Lung (tissue), 12 donors: ENCODE data around the gene P4HB. TPM values are rescaled to one million over a fixed set of nuclear protein-coding genes. Genes with fewer than 3 reads are reported as not detected.

ENCODE experiments used
- ATAC-seq: fragments of 200-7000 bp; cut with Tn5 transposase; one replicate; pipeline ENCODE4 v1.9.1; 2020; ENCODE audit warnings: moderate number of reproducible peaks; ENCODE audit not compliant: insufficient read depth, low FRiP score
- DNase-seq, 3 donors: peaks; one replicate each; pipeline ENCODE4 v3.0.0-alpha.2; 2013 to 2017
- H3K27ac ChIP-seq, 2 donors: one replicate each; pipeline ENCODE4 v1.5.1; 2013; ENCODE audit warnings: mild to moderate bottlenecking in 2 of 2, moderate library complexity in 2 of 2, control low read depth in 1 of 2, inconsistent platforms in 1 of 2, low read depth in 1 of 2, low read length in 1 of 2
- H3K27me3 ChIP-seq, 3 donors: one replicate each; pipeline ENCODE4 v1.5.1; 2013; ENCODE audit warnings: low read length in 2 of 3; ENCODE audit not compliant: control insufficient read depth in 3 of 3, insufficient read depth in 3 of 3
- H3K36me3 ChIP-seq, 4 donors: one replicate each; pipeline ENCODE4 v1.5.1; 2013; ENCODE audit warnings: low read length in 4 of 4, mild to moderate bottlenecking in 1 of 4, moderate library complexity in 1 of 4; ENCODE audit not compliant: control insufficient read depth in 4 of 4, insufficient read depth in 4 of 4
- H3K4me1 ChIP-seq, 5 donors: one replicate each; pipeline ENCODE4 v1.5.1; 2013; ENCODE audit warnings: low read length in 5 of 5, mild to moderate bottlenecking in 2 of 5, moderate library complexity in 1 of 5; ENCODE audit not compliant: control insufficient read depth in 5 of 5, insufficient read depth in 5 of 5
- H3K4me3 ChIP-seq: one replicate; pipeline ENCODE4 v1.5.1; 2013; ENCODE audit warnings: mild to moderate bottlenecking, control low read depth, moderate library complexity
- H3K9ac ChIP-seq, 2 donors: one replicate each; pipeline ENCODE4 v1.5.1; 2013; ENCODE audit warnings: low read length in 2 of 2, control low read depth in 1 of 2; ENCODE audit not compliant: insufficient read depth in 1 of 2
- H3K9me3 ChIP-seq, 4 donors: one replicate each; pipeline ENCODE4 v1.5.1; 2013; ENCODE audit warnings: low read length in 3 of 4, mild to moderate bottlenecking in 1 of 4, moderate library complexity in 1 of 4; ENCODE audit not compliant: control insufficient read depth in 4 of 4, insufficient read depth in 3 of 4
- WGBS, 2 donors: extraction: QIAGEN DNeasy Blood & Tissue Kit; methylation state at CpG; one replicate each; pipeline ENCODE4 v1.1.7; 2013; 5-methylcytosine and 5-hydroxymethylcytosine counted together
- polyA plus RNA-seq, 2 donors: library from polyadenylated mRNA; stranded (reverse); fragments of 200-250 nt; gene quantifications; one replicate each; pipeline ENCODE4 v1.2.1, GENCODE V29; 2013
- total RNA-seq, 2 donors: library from RNA; depleted of rRNA in 1 of 2; stranded (reverse); fragments of >200 nt in 1 of 2; gene quantifications; one replicate each; pipeline ENCODE4 v1.2.1, GENCODE V29; 2014 to 2021
- TF ChIP-seq, protein P1 (sequence below): IDR thresholded peaks from 2 replicates; pipeline ENCODE4 v1.5.1; 2012; ENCODE audit warnings: mild to moderate bottlenecking; ENCODE audit errors: control extremely low read depth, extremely low read depth
- donor health status: control.
- donor health status: control.
- donor health status: Bipolar disorder and iron deficiency.
- donor health status: healthy.
- donor health status: DM: yes; HTN: yes; CAD: no.

P4HB gene
- total and polyA plus RNA-seq, 4 donors: 356 to 990 (median 779) TPM

DNA sequence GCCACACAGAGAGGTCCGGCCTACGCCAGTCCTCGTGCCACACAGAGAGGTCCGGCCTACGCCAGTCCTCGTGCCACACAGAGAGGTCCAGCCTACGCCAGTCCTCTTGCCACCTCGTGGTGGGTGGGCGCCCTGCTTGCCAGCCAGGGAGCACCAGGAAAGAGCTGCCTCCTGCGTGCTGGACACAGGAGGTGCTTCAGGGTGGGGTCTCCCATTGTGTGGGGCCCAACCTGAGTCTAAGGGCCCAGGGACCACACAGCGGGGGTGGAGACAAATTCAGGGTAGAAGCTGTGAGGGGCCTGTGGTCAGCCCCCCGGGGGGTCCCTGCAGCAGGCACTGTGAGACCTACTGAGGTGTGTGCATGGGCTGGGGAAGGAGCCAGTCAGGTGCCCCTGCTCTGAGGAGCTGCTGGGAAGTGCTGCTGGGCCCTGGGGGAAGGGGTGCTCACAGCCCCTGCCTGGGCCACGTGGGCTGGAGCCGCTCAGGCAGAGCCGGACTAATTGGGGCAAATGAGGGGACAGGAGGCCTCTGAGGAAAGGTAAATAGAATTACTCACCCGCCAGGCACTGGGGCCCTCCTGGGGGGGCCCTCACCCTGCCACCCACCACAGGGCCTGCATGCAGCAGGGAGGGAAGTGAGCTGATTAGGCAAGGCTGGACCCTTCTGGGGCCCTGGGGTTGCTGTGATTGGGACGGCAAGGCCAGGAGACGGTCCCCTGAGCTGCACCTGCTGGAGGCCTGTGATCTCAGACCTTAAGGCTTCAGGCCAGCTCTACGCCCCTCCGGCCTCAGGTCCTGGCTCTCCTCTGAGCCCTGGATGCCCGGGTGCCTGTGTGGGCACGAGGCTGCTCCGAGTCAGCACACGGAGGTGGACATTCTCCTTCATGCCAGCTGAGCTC, 45.3 kb downstream of the P4HB start:
- Histone ChIP-seq H3K4me3 (no peak overlapping the region), H3K27ac (no peak overlapping the region), H3K27me3 (peaks cover 0 to 4% (median 0%) of the 10 kb centered on the region in 3 donors), H3K9ac (no peak overlapping the region), H3K9me3 (peaks cover 0 to 2% (median 0%) of the 10 kb centered on the region in 4 donors), H3K36me3 (no peaks in the 10 kb centered on the region), H3K4me1 (peaks cover 0 to 4% (median 0%) of the 10 kb centered on the region in 5 donors)
- DNase-seq (peak; percentile 34 to 58 (median 58)), ATAC-seq (peak; percentile 40)
- TF ChIP-seq, protein P1, sequence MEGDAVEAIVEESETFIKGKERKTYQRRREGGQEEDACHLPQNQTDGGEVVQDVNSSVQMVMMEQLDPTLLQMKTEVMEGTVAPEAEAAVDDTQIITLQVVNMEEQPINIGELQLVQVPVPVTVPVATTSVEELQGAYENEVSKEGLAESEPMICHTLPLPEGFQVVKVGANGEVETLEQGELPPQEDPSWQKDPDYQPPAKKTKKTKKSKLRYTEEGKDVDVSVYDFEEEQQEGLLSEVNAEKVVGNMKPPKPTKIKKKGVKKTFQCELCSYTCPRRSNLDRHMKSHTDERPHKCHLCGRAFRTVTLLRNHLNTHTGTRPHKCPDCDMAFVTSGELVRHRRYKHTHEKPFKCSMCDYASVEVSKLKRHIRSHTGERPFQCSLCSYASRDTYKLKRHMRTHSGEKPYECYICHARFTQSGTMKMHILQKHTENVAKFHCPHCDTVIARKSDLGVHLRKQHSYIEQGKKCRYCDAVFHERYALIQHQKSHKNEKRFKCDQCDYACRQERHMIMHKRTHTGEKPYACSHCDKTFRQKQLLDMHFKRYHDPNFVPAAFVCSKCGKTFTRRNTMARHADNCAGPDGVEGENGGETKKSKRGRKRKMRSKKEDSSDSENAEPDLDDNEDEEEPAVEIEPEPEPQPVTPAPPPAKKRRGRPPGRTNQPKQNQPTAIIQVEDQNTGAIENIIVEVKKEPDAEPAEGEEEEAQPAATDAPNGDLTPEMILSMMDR: no peak
- 69 to 75% methylated on average over 20 to 24 of the region's 24 CpGs for WGBS, 2 donors

DNA sequence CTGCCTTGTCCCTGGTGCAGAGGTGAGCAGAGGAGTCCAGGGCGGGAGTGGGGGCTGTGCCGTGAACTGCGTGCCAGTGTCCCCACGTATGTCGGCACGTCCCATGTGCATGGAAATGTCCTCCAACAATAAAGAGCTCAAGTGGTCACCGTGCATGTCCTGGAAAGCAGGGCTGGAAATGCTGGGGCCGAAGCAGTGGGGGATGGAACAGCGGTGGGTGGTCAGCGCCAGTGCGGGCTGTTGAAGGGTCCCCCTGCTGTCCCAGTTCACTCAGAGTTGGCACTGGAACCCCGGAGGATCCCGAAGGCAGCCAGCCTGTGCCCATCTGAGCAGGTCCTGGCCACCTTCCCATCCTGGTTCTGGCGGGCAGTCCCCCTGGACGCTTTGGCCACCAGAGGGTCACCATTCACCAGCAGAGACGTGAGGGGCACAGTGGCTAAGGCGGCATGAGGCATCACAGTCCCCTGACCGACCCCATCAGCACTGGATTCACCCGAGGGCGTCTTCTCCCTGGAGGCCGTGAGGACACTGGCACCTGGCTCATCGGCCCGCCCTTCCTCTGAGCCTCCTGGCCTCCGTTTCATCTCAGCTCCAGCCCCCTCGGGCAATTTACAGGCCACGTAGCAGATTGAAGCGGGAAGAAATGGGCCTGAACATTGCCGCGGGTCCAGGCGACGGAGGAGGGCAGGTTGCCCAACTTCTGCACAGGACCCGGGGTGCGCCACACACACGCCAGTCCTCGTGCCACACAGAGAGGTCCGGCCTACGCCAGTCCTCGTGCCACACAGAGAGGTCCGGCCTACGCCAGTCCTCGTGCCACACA, 46.3 kb downstream of the P4HB start:
- 90 to 91% methylated on average over 39 to 41 of the region's 41 CpGs for WGBS, 2 donors
- H3K9me3 ChIP-seq: peaks cover 0 to 5% (median 0%) of the 10 kb centered on the region in 4 donors
- no peaks in the 10 kb centered on the region for H3K36me3 ChIP-seq
- peaks cover 0 to 10% (median 0%) of the 10 kb centered on the region in 3 donors for H3K27me3 ChIP-seq
- ATAC-seq: no peak
- no peak overlapping the region for H3K27ac ChIP-seq
- H3K4me3 ChIP-seq: no peak overlapping the region
- H3K9ac ChIP-seq: no peak overlapping the region
- peaks cover 0 to 4% (median 0%) of the 10 kb centered on the region in 5 donors for H3K4me1 ChIP-seq
- DNase-seq: no peak
- TF ChIP-seq, protein P1: no peak

DNA sequence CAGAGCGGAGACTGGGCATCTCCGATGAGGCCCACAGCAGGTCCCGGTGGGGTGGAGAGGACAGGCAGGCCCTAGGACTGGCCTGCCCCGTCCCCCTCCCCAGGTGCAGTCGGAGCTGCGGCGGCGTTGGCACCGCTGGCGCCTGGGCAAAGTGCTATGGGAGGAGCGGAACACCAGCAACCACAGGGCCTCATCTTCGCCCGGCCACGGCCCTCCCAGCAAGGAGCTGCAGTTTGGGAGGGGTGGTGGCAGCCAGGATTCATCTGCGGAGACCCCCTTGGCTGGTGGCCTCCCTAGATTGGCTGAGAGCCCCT, 47.0 kb downstream of the P4HB start:
- H3K27me3 ChIP-seq: peaks cover 0 to 8% (median 0%) of the 10 kb centered on the region in 3 donors
- no peak overlapping the region for H3K27ac ChIP-seq
- no peaks in the 10 kb centered on the region for H3K36me3 ChIP-seq
- ATAC-seq (no peak), DNase-seq (no peak)
- H3K4me3 ChIP-seq: no peak overlapping the region
- peaks cover 0 to 4% (median 0%) of the 10 kb centered on the region in 5 donors for H3K4me1 ChIP-seq
- TF ChIP-seq, protein P1: no peak
- WGBS, 2 donors: 92 to 96% methylated on average over 15 of the region's 15 CpGs
- H3K9ac ChIP-seq: no peak overlapping the region
- peaks cover 0 to 6% (median 0%) of the 10 kb centered on the region in 4 donors for H3K9me3 ChIP-seq
